HG02798 (cell line): ENCODE data around the gene PRDM16.
"Not testable (repeated sequence)": the region's sequence is repeated elsewhere in the genome, so short reads cannot be mapped to it uniquely, and the experiment has no call there.

Experiments
- ATAC-seq: cut with Tn5 transposase; IDR thresholded peaks from one replicate; pipeline ENCODE4 v1.9.1; 2021; ENCODE audit warnings: mild to moderate bottlenecking; ENCODE audit not compliant: unreplicated experiment, poor library complexity

PRDM16 gene

GRCh38 chr1:3151456-3151855 lies 82.5 kb downstream of the PRDM16 start:
- no peak for ATAC-seq

- no peak for ATAC-seq
These were observed 83.1 kb downstream of the PRDM16 start for GRCh38 chr1:3152143-3152542.

- ATAC-seq: no peak
These were observed 84.2 kb downstream of the PRDM16 start for GRCh38 chr1:3153197-3153596.

- no peak for ATAC-seq
These were observed 85.1 kb downstream of the PRDM16 start for GRCh38 chr1:3153902-3154795.

- no peak for ATAC-seq
These were observed 86.3 kb downstream of the PRDM16 start for GRCh38 chr1:3155056-3155925.

GRCh38 chr1:3155926-3156220 lies 86.9 kb downstream of the PRDM16 start:
- ATAC-seq: no peak

GRCh38 chr1:3156936-3157335 lies 87.9 kb downstream of the PRDM16 start:
- ATAC-seq: no peak

- no peak for ATAC-seq
These were observed 89.3 kb downstream of the PRDM16 start for GRCh38 chr1:3158347-3158746.

GRCh38 chr1:3159121-3159520 lies 90.1 kb downstream of the PRDM16 start:
- ATAC-seq: no peak

- no peak for ATAC-seq
These were observed 91.0 kb downstream of the PRDM16 start for GRCh38 chr1:3159996-3160395.

- ATAC-seq: no peak
These were observed 91.7 kb downstream of the PRDM16 start for GRCh38 chr1:3160647-3161145.

GRCh38 chr1:3161176-3161840 lies 92.3 kb downstream of the PRDM16 start:
- no peak for ATAC-seq

- ATAC-seq: no peak
These were observed 93.4 kb downstream of the PRDM16 start for GRCh38 chr1:3162322-3162882.

- ATAC-seq: no peak
These were observed 94.4 kb downstream of the PRDM16 start for GRCh38 chr1:3163356-3163755.

GRCh38 chr1:3164671-3165070 lies 95.7 kb downstream of the PRDM16 start:
- ATAC-seq: no peak

GRCh38 chr1:3165189-3165588 lies 96.2 kb downstream of the PRDM16 start:
- ATAC-seq: not testable (repeated sequence)

GRCh38 chr1:3166206-3166918 lies 97.4 kb downstream of the PRDM16 start:
- no peak for ATAC-seq

GRCh38 chr1:3167255-3167654 lies 98.3 kb downstream of the PRDM16 start:
- no peak for ATAC-seq

- no peak for ATAC-seq
These were observed 99.7 kb downstream of the PRDM16 start for GRCh38 chr1:3168678-3169077.
